T-helper 1 cell (primary cell): ENCODE data around the gene RUSF1.
A peak's percentile ranks its signal among the peaks of the same experiment; 100 is the strongest.
"Not testable (repeated sequence)": the region's sequence is repeated elsewhere in the genome, so short reads cannot be mapped to it uniquely, and the experiment has no call there.

Experiments
- DNase-seq, 5 donors: peaks; one replicate each; pipeline ENCODE4 v3.0.0-alpha.2; 2012 to 2020

RUSF1 gene

GRCh38 chr16:31513884-31514283 lies 5.7 kb upstream of the RUSF1 start:
- DNase-seq: no peak

DNA sequence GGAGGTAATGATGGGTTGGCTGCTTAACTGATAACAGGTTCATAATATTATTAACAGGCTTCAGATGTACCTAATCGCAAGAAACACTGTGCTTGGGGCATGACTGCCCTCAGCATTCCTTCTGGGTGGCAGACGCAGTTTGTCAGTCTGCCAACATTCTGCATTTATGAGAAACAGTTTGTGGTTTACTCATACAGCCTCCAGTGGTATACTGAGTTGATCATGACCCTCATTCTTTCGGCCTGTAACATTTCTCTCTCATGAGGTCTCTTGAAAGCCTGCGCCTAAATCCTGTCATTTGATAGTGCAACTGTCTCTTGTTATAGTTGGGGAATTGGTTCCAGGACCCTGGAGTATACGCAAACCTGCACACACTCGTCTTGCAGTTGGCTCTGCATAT lies 4.9 kb upstream of the RUSF1 start:
- no peak for DNase-seq

DNA sequence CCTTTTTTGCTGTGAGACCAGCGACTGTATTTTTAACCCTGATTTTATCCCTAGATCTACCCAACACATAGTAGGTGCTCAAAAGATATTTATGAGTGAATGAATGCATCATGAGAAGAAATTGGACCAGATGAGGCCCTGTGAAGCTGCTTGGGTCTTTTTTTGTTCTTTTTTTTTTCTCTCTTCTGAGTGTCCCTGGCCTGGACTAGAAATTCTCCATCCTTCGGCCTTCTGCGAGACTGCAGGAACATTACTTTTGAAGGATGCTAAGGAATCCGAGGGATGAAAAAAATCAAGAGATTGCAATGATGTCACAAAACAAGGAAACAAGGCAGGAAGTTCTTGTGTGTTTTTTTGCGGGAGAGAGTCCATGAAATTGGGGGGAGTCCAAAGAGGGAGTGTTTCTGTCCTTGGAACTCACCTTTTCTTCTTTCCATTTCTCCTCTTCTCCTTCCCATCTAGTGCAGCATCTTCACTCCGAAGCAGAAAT lies 560 bp upstream of the RUSF1 start:
- no peak for DNase-seq

DNA sequence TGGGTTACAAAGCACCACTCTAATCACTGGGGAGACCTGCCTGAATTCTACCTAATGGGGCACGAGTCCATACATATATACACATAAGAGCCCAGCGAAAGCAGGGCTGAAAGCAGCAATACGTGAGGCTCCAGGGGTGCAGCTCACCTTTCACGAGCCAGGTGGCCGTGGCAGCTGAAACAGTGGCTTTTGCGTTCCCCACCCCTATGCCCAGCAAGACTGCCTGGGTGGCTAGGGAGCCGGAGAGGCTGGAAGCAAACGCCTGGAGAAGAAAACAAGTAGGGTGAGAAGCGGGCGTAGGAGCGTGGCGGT lies 618 bp downstream of the RUSF1 start:
- DNase-seq: peak in 1 of 5 donors; percentile 24

DNA sequence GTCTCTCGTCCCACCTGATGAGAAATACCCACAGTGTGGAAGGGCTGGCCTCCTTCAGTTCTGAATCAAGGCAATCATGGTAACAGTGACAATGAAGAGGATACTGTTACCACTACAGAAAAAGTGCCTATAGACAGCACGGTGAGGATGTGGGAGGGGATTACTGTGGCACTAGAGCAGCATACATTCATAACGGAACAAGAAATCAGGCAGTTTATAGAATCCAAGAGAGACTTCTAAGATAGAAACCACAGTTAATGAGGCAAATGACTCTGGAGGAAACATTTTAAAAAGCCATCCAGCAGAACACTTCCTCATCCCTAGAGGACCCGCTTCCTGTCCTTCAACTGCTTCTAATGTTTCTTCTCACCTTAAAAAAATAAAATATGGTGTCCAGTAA lies 2.7 kb downstream of the RUSF1 start:
- DNase-seq: peak in 1 of 5 donors; percentile 85

DNA sequence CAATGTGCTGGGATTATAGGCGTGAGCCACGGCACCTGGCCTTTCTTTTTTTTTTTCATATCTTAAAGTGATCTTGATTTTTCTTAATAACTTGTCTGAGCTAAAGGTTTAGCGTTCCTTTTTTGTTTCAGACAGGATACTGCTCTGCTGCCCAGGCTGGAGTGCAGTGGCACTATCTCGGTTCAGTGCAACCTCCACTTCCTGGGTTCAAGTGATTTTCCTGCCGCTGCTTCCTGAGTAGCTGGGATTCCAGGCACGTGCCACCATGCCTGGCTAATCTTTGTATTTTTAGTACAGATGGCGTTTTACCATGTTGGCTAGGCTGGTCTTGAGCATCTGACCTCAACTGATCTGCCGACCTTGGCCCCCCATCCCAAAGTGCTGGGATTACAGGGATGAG lies 4.0 kb downstream of the RUSF1 start:
- no peak for DNase-seq

DNA sequence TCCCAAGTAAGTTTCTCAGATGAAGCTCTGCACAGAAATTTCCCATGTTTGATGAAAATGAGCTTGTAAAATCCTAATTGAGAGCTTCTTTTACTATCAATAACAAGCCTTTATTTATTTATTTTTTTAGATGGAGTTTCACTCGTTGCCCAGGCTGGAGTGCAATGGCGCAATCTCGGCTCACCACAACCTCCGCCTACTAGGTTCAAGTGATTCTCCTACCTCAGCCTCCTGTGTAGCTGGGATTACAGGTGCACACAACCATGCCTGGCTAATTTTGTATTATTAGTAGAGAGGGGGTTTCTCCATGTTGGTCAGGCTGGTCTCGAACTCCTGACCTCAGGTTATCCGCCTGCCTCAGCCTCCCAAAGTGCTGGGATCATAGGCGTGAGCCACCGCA lies 4.6 kb downstream of the RUSF1 start:
- not testable (repeated sequence) for DNase-seq

GRCh38 chr16:31502981-31503380 lies 5.2 kb downstream of the RUSF1 start:
- DNase-seq: no peak

DNA sequence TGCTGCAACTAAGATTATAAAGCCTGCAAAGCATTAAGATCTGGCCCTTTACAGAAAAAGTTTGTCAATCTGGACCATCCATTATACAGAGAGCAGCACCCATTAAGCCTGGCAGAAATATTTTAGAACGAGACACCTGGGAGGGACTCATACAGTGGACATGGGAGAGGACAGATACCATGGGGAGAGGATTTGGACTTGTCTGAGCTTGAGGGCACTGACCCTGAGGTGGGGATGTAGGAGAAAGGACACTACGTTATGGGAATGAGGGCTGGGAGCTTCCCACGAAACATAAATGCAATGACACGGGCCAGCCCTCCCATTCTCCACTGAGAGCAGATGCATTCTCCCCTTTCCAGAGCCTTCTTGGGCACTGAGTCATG lies 6.2 kb downstream of the RUSF1 start:
- DNase-seq: no peak

DNA sequence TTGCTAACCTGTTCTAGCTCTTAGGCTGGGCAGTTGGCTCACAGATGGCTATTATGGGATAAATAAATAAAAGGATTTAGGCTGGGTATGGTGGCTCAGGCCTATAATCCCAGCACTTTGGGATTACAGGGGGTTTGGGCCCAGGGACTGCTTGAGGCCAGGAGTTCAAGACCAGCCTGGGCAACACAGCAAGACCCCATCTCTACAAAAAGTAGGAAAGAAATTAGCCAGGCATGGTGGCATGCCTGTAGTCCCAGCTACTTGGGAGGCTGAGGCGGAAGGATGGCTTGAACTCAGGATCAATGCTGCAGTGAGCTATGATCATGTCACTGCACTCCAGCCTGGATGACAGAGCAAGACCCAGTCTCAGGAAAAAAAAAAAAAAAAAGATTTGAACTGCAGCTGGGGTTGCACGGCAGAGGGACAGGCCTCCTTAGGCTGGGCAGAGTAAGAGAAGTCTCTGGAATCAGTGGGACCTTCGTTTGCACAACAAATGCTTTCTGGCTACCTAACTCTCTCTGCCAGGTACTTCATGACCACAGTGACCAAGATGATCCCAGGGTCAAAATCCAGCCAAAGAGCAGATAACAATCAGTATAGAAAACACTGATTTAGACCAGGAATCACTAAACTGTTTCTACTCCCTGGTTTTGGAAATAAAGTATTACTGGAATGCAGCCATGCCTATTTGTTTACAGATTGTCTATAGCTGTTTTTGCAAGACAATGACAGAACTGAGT lies 6.8 kb downstream of the RUSF1 start:
- DNase-seq: no peak

DNA sequence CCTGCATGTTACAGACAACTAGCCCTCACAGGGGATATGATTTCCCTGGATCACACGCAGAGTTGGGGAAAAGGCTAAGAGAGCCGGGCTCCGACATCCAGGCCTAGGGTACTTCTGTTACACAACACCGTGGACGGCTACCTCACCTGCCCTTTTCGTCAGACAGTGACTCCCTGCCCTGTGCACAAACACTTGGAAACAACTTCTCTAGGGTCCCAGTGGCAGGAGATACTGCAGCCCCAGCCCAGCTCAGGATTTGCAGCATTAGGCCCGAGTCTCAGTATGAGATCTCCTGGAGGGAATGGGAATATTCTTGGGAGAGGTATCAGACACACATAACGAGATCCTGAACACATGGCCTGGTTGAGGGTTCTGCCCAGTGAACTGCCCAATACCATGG lies 8.3 kb downstream of the RUSF1 start:
- DNase-seq: no peak

DNA sequence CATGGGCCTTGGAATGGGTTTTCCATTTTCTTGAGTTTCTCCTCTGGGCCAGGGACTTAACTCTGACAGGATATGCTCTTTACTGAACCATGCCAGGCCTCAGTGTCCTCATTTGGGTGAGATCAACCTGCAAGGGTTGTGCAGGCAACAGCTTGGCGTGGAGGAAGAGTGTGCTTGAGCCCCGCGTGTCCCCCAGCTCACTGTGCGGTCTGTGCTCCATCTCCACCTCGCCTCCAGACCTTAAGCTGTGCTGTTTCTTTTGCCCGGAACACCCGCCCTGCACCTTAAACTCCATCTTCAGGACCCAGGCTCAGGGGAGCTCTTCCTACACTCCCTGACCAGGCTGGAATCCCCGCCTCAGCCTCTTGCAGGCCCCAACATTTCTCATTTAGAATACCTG lies 9.7 kb downstream of the RUSF1 start:
- DNase-seq: no peak

DNA sequence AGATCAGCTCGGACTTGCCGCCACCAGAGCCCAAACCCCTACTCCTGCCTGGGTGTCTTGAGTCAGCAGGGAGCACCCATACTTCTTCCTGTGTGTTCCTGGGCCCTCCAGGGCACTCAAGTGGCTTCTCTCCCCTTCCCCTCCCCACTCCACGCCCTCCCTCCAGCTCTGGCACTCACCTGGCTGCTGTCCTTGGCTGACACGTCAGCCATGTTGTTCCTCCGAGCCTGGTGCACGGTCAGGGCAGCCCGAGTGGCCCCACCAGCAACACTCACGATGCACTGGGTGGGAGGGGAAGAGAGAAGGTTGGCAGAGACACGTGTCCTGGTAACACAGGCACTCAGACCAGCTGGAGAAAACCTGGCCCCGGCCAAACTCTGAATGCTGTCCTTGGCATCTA lies 11.5 kb downstream of the RUSF1 start:
- no peak for DNase-seq

GRCh38 chr16:31493506-31494125 lies 14.6 kb downstream of the RUSF1 start:
- no peak for DNase-seq

GRCh38 chr16:31491778-31492418 lies 16.3 kb downstream of the RUSF1 start:
- DNase-seq: no peak

DNA sequence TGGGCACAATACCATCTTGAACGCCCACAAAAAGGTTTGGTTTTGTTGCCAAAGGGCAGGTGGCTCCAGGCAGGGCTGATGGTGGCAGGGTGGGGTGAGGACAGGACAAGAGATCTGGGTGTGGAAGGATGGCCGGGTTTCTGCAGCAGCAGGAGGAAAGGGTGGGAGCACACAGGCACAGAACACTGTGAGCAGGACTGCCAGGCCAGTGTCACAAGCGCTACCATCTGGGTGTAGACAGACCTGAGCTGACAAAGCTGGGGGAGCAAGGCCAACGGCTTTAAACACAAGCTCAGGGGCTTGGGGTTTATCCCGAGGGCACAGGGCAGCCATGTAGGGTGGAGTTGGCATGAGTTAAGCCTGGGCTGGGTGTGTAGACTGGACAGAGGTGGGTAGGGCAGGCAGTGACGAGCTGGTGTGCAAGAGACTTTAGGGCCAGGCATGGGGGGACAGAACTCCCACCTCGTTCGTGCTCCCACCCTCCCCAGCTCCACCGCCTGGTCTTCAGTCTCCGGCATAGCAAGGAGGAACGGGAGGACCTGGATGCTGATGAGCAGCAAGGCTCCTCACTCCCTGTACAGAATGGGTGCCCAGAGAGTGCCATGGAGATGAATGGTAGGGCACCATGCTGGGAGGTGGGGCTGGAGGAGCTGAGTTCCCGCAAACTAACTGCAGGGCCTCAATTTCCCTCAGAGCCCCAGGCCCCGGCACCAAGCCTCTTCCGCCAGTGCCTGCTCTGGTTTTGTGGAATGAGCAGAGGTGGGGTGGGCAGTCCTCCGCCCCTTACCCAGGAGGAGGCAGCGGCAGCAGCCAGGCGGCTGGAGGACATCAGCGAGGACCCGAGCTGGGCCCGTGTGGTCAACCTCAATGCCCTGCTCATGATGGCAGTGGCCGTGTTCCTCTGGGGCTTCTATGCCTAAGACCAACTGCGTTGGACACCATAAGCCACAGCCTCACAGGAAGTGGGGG lies 18.3 kb downstream of the RUSF1 start:
- DNase-seq: no peak

DNA sequence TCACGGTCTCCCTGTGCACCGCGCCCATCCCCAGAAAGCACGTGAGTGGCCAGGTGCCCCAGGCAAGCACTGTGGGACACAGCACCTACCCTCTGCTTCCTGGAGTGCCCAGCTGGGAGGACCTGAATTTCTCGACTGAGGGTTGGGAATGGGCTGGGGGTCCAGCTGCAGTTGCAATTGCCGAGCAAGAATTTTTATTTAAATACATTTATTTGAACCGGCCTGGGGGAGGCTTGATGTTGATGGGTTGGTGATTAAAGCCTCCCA lies 19.0 kb downstream of the RUSF1 start:
- no peak for DNase-seq

DNA sequence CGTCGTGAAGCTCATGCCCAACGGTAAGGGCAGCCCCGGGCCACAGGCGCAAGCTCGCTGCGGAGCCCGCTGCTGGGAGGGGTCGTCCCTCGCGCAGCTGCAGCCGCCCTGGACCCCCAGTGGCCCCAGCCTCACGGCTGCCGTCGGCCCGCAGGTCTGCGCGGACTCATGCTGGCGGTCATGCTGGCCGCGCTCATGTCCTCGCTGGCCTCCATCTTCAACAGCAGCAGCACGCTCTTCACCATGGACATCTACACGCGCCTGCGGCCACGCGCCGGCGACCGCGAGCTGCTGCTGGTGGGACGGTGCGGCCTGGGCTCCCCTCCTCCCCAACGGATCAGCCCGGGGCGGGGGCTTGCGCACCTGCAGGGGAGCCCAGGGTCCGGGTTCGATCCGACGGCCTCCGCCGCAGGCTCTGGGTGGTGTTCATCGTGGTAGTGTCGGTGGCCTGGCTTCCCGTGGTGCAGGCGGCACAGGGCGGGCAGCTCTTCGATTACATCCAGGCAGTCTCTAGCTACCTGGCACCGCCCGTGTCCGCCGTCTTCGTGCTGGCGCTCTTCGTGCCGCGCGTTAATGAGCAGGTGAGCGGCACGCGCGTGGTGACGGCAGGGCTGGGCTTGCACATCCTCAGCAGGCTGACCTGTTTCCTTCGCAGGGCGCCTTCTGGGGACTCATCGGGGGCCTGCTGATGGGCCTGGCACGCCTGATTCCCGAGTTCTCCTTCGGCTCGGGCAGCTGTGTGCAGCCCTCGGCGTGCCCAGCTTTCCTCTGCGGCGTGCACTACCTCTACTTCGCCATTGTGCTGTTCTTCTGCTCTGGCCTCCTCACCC lies 19.5 kb downstream of the RUSF1 start:
- DNase-seq: peak in 1 of 5 donors; percentile 19

- peak; percentile 68 to 74 (median 72) for DNase-seq
Observed at GRCh38 chr16:31487720-31488467, 20.3 kb downstream of the RUSF1 start.

GRCh38 chr16:31487071-31487719 lies 21.0 kb downstream of the RUSF1 start:
- DNase-seq: no peak

DNA sequence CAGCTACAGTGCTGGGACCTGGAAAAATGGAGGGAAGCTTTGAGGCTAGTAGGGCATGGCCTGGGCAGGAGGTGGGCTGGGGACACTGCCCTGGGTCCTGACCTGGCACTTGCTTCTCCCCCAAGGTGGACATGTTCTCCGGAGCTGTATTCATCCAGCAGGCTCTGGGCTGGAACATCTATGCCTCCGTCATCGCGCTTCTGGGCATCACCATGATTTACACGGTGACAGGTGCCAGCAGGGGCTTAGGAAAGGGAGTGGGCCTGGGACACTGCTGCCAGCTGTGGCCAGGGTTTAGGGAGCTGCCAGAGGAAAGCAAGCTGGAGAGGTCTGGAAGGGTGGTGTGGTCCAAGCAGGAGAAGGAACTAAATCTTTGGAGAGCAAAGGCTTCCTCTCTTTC lies 22.1 kb downstream of the RUSF1 start:
- DNase-seq: no peak
